ENCODE data around the gene RSPO1.
"Not testable (repeated sequence)": the region's sequence is repeated elsewhere in the genome, so short reads cannot be mapped to it uniquely, and the experiment has no call there.

The RSPO1 gene

DNA sequence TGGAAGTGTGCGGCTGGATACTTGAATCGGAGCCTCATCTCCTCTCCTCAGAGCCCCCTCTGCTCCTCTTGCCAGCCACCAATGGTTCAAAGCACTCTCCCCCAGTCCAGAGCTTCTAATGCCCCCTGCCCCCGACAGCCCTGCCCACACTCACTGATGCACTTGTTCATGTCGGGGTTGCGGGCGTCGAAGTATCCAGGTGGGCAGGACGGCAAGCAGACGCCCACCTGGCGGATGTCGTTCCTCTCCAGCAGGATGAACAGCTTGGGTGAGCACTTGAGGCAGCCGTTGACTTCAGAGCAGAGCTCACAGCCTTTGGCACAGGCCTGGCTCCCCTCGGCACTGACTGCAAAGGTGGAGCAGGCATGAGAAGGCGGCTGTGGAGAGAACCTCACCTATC lies 18.4 kb downstream of the RSPO1 start:
- no peak for DNase-seq (ENCODE audit: low read depth)

DNA sequence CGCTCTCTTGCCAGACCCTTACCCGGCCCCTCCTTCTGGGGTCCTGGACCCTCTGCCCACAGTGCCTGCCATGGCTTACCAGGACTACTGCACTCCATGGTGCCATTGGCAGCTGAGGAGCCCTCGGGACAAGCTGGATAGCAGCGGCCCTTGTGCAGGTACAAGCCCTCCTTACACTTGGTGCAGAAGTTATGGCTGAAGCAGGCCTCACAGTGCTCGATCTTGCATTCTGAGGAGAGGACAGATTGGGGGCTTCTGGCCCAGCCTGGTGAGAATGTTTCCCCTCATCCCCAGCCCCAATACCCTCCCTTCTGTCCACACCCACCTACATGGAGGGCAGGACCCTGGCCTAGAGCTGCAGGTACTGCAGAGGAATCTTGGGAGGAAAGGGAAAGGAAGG lies 20.6 kb downstream of the RSPO1 start:
- no peak for DNase-seq (ENCODE audit: low read depth)

DNA sequence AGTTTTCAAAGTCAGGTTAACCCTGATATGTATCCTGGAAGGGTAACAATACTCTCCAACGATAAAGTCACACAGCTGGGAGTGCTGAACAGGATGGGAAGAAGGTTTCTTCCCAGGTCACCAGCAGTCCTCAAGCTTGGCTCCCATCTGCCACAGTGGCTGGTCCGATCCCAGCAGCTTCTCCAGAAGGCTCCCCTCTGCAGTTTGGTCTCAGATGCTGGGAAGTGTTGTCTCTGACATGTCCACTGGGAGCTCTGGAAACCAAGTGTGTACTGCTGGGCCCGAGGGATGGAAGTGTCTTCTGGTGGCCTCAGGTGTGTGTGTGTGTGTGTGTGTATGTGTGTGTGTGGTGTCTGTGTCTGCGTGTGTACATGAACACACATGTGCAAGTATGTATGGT lies 22.5 kb downstream of the RSPO1 start:
- no peak for DNase-seq (ENCODE audit: low read depth)

DNA sequence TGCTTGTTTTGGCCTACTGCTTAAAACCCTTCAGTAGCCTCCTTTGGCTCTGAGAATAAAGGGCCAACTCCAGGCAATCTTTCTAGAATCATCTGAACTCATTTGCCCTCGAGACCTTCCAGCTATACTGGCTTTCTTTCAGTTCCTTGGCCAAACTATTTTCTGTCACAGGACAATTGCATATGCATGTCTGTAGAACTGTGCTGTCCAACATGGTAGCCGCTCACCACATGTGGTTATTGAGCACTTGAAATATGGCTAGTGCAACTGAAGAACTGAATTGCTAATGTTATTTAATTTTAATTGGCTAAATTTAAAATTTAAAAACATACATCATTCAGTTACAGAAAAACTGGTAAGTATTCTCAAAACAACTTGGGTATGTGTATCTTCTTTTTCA lies 24.7 kb downstream of the RSPO1 start:
- no peak for DNase-seq (ENCODE audit: low read depth)

DNA sequence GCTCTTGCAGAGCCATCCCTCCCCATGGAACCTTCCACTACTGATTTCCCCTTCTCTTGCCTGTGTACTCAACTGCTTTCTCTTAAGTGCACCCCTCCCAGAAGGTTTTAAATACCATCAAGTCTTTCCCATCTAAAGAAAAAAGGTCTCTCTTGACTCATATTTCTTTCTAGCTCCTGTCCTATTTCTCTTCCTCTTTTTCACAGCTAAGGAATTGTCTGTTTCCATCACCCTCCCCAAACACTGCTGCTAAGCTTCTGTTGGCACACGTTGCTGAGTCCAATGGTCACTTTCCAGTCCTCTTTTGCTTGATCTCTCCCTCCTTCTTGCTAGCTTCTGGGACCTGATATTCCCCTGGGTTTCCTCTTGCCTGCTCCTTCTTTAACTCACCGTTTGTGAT lies 25.7 kb downstream of the RSPO1 start:
- DNase-seq (ENCODE audit: low read depth): no peak

DNA sequence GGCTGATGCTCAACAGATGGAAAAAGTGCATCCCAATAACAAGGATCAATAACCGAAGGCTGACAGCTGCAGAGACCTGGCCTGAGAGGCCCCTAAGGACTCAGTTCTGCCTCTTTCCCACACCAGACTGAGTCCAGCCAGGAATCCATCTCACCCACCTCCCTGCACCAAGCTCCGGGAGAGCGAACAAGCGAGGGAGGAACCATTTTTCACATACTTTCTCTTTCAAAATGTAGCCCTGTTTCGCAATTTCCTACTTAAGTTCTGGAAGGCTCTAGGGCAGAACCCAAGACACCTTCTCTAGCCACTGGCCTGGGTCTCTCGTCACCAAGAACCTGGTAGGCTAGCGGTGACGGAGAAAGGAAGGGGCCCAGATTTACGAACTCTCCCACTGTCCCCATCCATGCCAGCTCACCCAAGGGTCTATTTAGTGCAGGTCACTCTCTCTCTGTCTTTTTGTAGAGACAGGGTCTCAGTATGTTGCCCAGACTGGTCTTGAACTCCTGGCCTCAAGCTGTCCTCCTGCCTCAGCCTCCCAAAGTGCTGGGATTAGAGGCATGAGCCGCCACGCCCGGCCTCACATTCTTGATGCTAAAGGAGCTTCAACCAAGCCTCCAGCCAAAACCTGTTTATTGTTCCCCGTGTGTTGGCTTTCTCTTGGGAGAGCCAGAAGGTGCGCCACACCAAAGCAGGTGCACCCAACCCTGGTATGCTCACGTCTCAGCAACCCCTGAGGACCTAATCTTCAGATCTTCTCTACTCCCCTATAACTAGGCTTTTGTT lies 28.0 kb downstream of the RSPO1 start:
- DNase-seq (ENCODE audit: low read depth): no peak

DNA sequence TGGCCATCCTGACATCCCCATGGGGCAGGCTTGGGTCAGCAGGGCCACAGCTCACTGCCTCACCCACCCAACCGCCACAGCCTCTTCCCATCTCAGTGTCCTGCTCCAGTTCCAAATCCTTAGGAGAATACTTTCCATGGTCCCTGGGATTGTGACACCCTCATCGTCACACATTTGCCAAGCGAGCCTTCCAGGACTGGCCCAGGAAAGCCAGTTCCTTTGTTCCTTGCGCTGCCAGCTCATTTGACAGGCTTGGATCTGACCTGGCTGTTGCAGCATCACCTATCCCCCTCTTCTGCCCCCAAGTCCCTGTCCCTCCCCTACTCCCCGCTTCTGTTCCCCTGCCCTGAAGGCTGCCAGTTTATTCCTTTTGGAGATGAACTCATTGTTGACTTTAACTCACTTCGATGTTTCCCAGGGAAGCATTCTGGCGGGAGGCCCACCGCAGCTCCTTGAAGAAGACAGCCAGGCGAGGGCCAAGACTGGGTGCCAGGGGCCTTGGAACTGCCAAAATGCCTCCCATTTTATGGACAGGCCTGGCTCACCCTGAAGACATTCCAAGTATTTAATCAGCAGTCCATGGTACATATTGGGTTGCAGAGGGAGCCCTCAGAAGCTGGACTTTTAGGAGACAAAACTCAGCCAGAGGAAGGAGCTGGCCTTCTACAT lies 28.8 kb downstream of the RSPO1 start:
- no peak for DNase-seq (ENCODE audit: low read depth)

DNA sequence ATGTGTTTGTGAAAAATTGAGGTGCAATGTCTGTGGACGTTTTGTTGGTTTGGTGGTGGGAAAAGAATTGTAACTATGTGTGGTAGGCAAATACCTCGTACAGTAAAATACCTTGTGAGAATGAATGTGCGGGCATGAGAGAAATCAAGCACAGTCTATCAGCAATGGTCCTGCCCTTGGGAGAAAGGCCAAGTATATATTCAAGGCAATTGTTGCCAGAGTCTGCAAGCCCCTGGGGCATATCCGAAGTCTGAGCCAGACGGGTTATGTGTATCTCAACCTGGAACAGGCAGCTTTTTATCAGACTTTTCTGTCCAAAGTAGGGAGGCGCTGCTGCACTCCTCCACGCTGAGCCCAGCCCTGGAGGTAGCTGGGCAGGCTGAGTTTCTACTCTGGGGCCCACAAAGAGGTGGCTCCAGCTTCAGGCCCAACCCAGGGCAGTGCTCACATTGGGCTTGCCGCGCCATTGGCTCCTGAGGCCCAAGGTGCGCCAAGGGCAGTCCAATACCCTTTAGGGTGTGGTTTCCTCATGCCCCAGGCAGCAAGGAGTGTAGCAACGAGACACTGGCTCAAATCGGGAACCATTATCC lies 29.5 kb downstream of the RSPO1 start:
- no peak for DNase-seq (ENCODE audit: low read depth)

DNA sequence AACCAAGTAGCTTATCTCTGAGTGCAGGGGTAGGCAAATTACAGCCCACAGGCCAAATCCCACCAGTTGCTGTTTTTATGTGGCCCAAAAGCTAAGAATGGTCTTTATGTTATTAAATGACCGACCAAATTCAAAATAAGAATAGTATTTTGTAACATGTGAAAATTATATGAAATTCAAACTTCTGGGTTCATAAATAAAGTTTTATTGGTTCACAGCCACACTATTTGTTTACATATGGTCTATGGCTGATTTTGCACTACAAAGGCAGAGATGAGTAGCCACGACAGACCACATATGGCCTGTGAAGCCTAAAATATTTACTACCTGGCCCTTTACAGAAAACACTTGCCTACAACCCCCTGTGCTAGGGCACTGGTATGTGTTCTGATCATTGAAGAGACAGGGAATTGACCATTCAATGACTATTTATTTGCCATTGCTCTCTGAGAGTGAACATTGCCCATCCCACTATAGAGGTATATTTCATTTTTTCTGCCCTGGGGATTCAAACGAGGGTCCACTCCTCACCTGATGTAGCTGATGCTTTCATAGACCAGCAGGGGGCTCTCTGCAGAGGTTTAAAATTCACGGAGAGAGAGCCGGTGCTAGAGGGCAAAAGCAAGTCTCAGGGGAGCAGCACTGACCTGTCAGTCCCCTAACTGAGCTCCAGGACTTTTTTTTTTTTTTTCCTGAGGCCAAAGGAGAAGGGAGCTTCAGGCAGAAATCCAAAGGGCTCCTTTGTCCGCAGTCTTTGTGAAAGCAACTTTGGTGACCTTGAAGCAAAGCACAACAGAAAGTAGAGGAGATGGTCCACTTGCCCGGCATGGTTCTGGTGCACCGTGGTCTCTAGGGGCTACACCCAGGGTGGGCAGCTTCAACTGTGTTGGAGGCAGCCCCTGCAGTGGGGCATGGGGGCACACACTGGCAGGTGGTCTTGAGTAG lies 31.7 kb downstream of the RSPO1 start:
- DNase-seq (ENCODE audit: low read depth): no peak

DNA sequence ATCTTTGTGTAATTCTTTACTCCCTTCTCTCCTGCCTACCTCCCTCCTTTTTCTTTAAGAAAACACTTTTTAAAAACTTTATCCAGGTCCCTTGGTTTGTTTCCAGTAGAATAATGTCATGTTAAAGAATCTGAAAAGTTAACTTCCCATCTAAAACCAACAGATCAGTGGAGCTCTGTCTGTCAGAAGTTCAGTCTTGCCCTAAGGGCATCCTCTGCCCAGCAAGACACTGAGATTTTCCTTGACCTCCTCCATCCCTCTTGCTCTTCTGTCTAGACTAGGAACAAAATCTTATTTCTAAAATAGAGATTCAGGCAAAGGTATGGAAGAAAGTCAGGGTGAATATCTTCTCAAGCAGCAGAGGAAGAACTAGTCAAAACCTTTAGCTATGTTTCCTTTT lies 33.3 kb downstream of the RSPO1 start:
- no peak for DNase-seq (ENCODE audit: low read depth)

DNA sequence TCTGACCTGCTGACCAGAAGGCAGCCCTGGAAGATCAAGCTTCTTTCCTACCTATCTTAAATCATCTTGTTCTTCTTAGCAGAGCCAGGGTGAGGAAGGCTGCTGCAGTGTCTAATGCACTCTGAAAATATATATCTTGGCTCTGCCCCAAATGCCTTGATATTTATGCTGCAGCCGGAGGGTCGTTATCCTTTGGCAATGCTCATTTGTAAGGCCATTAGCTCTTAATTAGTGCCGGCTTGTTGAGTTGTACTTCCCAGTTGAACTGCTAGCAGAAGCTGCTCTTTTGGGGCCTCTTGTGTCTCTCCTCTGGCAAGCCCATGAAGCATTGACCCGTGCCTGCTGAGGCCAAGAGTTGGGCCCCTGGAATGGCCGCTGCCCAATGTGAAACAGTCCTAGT lies 34.8 kb downstream of the RSPO1 start:
- DNase-seq (ENCODE audit: low read depth): no peak

DNA sequence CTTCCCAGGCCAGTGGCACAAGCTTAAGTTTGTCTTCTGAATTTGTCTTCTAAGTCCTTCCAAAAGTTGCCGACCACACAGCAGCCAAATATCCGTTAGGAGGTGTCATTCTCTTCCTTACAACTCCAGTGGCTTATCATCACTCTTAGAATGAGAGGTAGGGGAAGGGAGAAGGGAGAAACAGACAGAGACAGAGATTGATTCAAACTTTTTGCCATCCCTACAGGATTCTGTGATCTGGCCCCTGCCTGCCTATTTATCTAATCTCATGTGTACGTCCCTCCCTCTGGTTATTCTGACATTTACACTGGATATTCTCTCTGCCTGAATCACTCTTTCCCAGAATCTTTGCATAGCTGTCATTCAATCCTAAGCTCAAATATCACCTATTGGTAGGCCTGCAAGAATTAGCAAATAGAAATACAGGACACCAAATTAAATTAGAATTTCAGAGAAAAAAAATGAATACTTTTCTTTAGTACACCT lies 38.5 kb downstream of the RSPO1 start:
- no peak for DNase-seq (ENCODE audit: low read depth)

DNA sequence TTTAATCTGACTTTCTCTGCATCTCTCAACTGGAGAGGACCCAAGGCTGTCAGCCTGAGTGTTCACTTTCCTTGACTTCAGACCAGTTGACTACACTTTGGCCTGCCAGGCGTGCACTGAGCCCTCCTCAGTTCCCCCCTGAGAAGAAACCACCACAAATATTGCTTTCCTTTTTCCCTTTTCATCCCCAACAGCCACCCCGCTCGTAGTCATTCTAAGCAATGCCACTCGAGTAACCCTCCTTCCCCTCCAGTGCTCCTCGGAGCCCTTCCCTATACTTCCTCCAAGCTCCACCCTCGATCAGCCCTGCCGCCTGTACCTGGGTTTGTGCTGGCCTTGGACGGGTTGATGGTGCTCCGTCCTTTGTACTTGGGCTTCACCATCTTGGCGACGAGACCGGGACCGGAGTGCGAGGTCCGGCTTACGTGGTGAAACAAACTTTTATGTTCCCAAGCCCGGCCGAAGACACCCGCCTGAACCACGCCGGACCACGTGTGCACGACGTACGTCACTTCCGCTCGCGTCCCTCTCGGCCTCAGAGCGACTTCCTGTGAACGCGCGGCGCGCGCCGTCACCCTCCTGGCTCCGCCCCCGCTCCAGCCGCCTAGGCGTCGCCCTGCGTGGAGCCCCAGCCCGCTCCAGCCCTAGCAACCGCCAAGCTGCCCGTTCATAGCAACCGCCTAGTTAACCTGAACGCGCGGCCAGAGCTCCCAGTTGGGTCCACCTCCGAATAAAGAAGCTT lies 39.1 kb downstream of the RSPO1 start, which contains the start of gene GNL2:
TSS of gene GNL2 (minus strand) at position 498 of the 742 bp plus-strand sequence. CDS start at position 383, 115 bp downstream.
- peak; percentile 93 for DNase-seq (ENCODE audit: low read depth)

DNA sequence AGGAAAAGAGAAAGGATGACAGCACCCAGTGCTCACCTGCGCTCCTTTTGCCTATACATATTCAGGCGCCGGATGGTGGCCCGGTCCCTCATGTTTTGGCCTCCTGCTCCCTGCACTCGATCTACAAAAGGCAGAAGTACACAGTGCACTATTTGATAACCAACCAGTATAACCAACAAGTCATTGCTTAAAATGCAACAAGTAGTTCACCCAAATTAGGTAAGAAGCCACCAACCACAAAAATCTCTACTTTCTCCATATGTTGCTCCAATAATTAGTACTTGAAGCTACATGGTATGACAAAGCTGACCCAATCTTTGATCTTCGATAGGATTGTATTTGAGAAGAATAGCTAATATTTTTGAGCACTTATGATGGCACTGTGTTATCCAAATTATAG lies 41.0 kb downstream of the RSPO1 start:
- DNase-seq (ENCODE audit: low read depth): no peak

DNA sequence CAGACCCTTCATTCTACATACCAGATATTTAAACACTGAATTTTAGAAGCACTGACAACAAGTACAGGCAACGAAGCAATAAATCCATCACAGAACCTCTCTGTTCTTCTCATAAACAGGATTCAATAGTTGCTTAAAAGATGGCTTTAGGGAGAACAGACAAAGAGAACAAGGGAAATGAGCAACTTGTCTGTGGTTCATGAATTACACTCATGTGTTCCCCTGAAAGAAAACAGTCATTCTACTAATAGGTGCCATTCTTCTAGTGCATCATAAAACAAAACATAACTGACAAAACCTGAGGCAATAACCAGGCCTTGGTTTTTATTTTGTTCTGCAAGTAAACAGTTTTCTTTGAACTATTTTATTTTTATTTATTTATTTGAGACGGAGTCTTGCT lies 45.8 kb downstream of the RSPO1 start:
- DNase-seq (ENCODE audit: low read depth): no peak

DNA sequence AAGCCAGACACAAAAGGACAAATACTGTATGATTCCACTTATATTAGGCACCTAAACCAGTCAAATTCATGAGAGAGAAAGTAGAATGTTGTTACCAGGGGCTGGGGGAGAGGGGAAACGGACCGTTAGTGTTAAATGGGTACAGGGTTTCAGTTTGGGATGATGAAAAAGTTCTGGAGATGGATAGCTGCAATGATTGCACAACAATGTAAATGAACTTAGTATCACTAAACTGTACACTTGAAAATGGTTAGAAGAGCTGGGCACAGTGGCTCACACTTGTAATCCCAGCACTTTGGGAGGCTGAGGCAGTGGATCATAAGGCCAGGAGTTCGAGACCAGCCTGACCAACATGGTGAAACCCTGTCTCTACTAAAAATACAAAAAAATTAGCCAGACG lies 50.1 kb downstream of the RSPO1 start:
- DNase-seq (ENCODE audit: low read depth): not testable (repeated sequence)

DNA sequence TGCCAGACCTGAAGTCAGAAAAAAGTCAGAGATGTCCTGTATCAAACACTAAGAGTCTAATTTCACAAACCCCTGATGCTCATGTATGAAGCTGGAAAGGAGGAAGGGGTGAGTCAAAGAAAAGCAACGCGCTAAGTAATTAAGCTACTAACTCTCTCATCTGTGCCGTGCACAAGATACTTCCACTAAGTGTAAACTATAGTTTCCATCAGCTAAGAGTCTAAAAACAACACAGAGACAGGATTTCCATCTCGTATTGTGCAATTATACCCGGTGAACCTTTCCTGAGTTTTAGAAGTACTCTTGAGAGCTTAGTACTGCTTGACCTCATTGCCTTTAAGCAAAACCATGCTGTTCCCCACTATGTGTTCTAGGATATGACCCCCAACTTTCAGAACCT lies 59.0 kb downstream of the RSPO1 start:
- DNase-seq (ENCODE audit: low read depth): no peak

DNA sequence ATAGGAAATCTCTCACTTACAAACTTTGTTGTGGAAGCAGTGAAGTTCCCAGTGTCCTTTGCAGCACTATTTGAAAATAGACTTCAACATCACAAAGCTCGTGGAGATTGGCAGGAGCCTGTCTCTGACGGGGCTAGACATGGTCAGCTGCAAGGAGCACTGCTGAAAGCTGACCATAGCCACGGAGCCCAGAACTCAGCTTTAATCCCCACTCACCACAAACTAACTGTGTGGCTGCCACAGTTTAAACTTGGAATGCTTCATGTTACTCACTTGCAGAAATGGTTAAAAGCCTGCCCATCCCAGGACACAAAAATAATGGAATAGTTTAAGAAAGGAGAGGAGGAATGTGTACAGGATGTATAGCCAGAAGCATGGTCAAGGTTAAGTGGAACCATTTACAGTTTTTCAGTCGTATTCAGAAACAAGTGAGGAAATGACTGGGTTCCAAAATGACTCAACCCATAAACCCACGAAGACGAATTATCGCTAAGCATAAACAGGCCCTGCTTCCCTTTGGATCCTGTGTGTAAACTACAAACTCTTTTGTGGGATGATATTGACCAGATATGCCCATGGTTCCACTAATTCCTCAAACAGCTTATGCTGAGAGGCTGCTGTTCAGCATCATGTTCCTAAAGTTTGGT lies 59.7 kb downstream of the RSPO1 start:
- no peak for DNase-seq (ENCODE audit: low read depth)

DNA sequence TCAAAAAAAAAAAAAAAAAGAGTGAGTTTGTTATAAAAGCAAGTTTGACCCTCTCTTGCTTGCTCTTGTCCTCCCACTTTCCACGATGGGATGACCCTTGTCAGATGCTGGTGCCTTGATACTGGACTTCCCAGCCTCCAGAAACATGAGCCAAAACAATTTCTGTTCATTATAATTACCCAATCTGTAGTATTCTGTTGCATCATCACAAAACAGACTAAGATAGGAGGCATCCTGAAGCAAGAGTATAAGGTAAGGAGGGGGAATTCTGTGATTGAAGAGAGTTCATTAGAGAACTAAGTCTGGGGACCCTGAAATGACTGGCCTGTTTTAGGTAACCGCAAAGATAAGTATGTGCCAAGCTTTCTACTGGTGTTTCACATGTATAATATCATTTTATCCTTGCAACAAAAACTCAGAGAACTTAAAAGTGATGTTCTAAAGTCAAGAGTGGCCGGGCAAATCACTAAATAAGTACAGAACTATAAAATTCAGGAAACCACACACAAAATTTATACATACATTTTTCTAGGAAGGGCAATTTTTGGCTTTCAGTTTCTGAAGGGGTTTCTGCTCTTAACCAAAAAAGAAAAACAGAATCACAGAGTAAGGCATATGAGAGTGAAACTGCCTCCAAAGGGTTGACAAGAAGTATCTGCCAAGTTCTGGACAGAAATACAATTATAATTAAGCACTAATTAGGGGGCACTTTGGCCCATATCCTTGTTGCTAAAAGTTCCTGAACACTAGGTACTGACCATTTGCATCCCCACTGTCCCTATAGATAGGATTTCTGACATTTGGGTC lies 64.0 kb downstream of the RSPO1 start:
- DNase-seq (ENCODE audit: low read depth): no peak

DNA sequence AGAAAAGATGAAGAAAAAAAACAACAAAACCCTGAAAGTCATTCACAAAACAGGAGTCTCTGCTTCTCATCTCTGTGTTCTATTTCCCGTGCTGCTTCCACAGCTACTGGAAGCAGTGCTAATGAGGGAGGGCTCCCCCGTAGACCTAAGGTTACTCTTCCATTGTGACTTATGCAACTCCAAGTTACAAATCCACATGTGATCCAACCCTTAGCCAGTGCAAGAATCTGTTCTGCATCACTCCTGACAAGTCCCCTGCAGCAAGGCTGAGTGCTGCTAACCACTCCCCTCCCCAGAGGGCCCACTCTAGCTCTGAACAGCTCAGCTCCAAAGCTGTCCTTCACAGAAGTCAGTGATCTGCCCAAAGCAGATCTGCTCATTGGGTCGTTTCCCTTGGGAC lies 67.7 kb downstream of the RSPO1 start:
- no peak for DNase-seq (ENCODE audit: low read depth)
